Measurements from ENCODE around the gene CYP2S1.
"Not testable (repeated sequence)": the region's sequence is repeated elsewhere in the genome, so short reads cannot be mapped to it uniquely, and the experiment has no call there.

The CYP2S1 gene

GRCh38 chr19:41192574-41193429 lies at the start of gene CYP2S1:
Gene CYP2S1 (plus strand): TSS chr19:41193219. CDS start chr19:41193265, 46 bp downstream.
- no peak for DNase-seq (ENCODE audit: low read depth)

- DNase-seq (ENCODE audit: low read depth): peak; percentile 48
Observed at GRCh38 chr19:41144403-41144802, 48.6 kb upstream of the CYP2S1 start.

DNA sequence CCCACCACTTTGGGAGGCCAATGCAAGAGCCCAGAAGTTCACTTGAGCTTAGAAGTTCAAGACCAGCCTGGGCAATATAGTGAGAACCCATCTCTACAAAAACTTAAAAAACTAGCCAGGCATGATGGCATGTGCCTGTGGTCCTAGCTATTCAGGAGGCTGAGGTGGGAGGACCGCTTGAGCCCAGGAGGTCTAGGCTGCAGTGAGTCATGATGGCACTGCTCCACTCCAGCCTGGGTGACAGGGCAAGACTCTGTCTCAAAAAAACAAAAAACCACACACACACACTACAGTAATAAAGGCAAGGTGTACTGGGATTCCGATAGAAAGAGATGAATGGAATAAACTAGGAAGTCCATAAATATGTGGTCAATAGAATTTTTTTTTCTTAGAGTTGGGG lies 43.2 kb upstream of the CYP2S1 start:
- DNase-seq (ENCODE audit: low read depth): no peak

DNA sequence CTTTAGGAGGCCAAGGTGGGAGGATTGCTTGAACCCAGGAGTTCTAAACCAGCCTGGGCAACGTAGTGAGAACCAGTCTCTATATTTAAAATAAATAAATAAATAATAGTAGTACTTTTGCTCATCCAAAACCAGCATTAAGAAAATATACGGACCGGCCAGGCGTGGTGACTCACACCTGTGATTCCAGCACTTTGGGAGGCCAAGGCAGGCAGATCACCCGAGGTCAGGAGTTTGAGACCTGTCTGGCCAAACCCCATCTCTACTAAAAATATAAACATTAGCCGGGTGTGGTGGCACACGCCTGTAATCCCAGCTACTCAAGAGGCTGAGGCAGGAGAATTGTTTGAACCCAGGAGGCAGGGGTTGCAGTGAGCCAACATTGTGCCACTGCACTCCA lies 42.0 kb upstream of the CYP2S1 start:
- DNase-seq (ENCODE audit: low read depth): not testable (repeated sequence)

GRCh38 chr19:41154060-41154459 lies 39.0 kb upstream of the CYP2S1 start:
- no peak for DNase-seq (ENCODE audit: low read depth)

GRCh38 chr19:41156207-41156606 lies 36.8 kb upstream of the CYP2S1 start:
- no peak for DNase-seq (ENCODE audit: low read depth)

DNA sequence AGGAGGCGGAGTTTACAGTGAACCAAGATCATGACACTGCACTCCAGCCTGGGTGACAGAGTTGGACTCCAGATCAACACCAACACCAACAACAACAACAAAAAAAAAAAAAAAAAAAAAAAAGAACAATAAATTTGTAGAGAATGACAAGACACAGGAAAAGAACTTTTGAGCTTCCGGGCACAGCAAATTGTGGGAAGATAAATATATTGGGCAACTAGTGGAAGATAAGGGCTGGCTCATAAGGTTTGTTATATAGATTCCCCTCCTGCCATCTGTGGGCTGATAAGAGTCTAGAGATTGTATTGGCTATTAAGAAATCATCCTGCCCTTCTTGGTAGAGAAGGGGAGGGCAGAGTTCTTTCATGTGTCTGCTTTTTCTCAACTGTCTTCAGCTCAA lies 33.1 kb upstream of the CYP2S1 start:
- DNase-seq (ENCODE audit: low read depth): no peak

DNA sequence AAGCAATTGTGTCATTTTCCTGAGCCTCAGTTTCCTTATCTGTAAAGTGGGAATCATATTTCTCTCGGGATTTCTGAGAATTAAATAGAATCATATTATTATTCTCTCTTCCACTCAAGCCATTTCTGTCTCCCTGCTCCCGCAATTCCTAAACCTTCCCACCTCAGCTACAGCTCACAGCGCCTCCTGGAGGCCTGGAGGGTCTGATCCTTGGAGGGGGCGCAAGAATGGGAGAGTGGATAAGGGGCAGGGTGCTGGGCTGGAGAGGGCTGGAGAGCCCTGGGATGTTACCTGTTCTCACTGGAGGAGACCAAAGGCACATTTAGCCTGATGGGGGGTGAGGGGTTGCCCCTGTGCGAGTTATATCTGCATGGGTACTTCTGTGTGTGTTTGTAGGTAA lies 31.1 kb upstream of the CYP2S1 start:
- DNase-seq (ENCODE audit: low read depth): no peak

DNA sequence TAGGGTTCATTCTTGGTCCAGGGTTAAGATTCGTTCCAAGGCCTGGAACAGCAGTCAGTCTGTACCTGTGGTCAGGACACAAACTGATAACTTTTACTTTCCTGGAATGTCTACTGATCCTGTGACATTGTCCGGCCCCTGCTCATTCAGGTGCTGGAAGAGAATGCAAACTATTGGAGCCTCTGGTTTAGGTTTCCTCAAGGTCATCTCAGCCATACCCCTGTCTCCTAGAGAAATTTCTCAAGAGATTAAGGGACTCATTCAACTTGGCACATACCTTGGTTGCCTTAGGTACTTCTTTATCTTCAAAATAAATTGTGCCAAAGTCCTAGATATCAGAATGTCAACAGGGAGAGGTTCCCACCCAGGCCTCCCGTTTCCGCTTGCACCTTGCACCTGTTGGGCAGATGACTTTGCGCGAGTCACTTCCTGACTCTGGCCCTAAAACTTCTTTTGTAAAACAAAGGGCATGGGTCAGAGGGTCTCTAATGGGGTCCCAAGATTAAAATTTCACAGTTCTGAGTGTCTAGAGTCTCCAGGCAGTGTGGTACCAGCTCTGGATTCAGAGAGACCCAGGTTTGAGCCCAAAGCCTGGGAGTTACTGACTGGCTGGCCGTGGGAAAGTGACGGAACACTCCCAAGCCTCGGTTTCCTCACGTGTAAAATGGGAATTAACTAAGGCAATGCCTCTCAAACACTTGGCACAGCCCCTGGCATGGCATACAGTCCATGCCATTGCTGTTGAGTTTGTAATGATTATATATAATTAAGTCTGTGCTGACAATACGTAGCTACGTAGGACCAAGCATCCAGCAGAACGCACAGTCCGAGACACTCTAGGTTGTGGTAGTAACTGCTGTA lies 25.8 kb upstream of the CYP2S1 start:
- DNase-seq (ENCODE audit: low read depth): no peak

GRCh38 chr19:41172297-41173164 lies 20.5 kb upstream of the CYP2S1 start:
- DNase-seq (ENCODE audit: low read depth): no peak

DNA sequence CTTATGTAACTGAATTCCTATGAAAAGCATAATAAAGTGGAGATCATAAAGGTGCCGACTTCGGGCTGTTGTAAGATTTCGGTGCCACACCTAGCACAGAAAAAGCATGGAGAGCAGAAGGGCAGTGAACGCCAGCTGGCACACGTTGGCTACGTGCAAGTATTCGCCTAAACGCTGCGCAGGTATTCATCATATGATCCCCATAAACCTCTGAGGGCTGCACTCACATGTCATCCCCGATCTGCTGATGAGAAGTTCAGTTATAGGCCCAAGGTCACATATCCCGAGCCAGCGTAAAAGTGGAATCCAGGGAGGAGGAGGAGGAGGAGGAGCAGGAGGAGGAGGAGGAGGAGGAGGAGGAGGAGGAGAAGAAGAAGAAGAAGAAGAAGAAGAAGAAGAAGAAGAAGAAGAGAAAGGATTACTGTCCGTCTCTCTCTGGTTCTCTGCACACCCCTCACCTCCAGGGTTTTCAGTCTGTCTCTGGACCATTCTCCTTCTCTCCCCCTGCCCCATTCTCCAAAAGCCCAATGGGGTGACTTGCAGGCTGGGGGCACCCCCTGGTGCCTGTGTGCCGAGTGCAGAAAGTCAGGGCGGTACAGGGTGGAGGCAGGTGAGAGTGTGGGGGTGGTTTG lies 18.6 kb upstream of the CYP2S1 start:
- DNase-seq (ENCODE audit: low read depth): no peak

DNA sequence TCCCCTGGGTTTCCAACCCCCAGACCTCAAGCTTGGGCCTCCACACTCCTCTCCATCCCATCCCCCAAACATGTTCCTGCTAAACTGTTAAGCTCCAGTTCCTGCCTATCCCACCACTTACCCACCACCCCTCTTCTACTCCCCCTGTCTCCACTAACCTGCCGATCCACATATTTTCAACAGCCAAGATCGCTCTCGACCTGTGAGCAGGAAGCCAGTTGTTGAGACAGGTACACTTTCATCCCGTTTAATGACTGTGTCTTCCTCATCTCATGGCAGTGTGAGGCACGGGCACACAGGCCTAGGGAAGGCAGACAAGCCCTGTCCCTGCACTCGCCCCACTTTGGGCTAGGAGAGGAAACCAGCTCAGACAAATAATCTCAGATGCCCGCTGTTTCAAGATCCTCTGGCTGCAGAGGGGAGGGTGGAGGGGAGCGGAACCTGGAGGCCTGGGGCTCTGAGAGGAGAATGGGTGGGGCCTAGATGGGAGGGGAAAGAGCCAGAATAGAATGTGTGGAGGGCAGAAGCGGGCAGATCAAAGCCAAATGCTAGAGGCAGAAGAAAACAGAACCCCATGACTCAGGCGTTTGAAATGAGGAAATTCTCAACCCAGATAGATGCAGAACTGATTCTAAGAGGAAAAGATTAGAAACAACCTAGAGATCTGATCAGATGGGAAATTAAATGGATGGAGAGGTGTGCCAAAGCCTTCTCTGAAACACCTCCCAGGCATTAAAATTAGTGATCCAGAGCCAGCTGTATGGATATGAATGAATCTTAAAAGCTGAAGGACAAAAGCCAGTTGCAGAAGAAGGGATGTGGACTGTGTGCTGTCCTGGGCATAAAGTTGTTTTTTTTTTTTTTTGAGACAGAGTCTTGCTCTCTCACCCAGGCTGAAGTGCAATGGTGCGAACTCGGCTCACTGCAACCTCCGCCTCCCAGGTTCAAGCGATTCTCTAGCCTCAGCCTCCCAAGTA lies 16.9 kb upstream of the CYP2S1 start:
- peak; percentile 53 for DNase-seq (ENCODE audit: low read depth)

- not testable (repeated sequence) for DNase-seq (ENCODE audit: low read depth)
Observed at GRCh38 chr19:41180173-41180572, 12.8 kb upstream of the CYP2S1 start.

DNA sequence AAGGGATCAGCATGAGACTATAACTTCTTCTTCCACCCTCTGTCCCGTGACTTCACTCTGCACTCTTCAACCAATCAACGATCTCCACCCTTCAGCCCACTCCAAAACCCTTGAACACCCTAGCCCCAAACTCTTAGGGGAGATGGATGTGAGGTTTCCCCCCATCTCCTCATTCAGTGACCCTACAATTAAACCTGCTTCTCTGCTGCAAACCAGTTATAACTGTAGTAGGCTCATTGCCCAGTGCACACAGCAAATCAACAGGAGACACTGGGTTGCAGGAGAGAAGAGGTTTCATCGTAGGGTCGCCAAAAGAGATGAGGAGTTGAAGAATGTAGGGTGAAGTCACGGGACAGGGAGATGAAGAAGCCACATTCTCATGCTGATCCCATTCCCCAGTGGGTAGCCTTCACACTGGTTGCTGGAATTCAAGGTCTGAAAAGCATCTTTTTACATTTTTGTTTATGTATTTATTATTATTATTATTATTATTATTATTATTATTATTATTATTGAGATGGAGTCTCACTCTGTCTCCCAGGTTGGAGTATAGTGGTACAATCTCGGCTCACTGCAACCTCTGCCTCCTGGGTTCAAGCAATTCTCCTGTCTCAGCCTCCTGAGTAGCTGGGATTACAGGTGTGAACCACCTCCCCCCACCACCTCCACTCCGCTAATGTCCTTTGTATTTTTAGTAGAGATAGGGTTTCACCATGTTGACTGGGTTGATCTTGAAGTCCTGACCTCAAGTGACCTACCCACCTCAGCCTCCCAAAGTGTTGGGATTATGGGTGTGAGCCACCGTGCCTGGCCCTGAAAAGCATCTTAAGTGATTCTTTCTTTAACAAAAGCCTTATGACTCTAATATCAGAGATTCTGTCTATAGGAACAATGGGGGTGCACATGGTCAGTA lies 5.8 kb upstream of the CYP2S1 start:
- DNase-seq (ENCODE audit: low read depth): no peak

- DNase-seq (ENCODE audit: low read depth): no peak
Observed at GRCh38 chr19:41187884-41188279, 5.1 kb upstream of the CYP2S1 start.

DNA sequence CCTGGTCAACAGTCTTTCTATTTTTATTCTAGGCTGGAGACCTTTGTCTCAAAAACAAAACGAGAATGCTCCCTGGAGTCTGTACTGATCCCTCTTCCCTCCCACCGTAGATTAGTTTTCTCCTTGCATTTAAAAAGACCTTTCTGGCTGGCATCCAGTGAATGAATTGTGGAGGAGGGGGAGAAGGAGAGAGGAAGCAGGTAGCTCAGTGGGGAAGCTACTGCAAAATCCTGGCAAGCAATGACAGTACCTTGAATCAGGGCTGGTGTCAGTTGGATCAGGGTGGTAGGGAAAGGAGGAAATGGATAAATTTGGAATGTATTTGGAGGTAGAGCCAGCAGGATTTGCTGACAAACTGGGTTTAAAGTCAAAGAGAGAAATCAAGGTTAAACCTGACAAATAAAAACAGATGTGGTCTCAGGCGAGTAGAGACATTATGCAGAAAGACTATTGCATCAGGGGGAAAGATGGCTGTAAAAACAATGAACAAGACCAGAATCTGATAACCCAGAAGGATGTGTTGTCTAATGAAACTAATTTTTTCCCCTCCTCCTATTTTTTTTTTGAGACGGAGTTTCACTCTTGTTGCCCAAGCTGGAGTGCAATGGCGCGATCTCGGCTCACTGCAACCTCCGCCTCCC lies 3.5 kb upstream of the CYP2S1 start:
- no peak for DNase-seq (ENCODE audit: low read depth)

GRCh38 chr19:41193430-41194156 lies 574 bp downstream of the CYP2S1 start:
- DNase-seq (ENCODE audit: low read depth): no peak

DNA sequence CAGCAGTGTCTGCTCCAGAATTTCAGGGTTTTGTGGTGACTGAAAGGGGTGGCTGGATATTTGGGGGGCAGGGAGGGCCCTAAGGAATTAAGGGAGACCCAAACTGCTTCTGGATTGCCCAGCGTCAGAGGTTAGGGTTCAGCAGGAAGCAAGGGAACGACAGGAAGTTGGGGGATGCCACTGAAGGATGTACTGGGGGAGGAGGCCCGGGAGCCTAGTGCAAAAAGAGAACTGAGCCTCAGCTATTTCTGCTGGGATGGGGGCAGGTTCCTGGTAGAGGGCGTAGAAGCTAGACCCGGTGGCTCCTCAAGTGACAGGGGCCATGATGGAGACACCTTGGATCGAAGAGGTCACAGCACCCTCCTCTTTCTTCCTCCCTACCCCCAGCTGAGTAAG lies 1.1 kb downstream of the CYP2S1 start:
- DNase-seq (ENCODE audit: low read depth): no peak
